Midbrain (tissue), 1 donor: ENCODE measurements around the gene IFRD1.
"Not testable (repeated sequence)": the region's sequence is repeated elsewhere in the genome, so short reads cannot be mapped to it uniquely, and the experiment has no call there.

Experiments used
- DNase-seq: peaks from one replicate; lab custom pipeline; 2025; lab: John Stamatoyannopoulos, UW

IFRD1 gene

GRCh38 chr7:112442210-112442609, 8.1 kb upstream of the IFRD1 start:
- DNase-seq, result no peak

GRCh38 chr7:112444505-112444904, 5.8 kb upstream of the IFRD1 start:
- DNase-seq, result no peak

GRCh38 chr7:112446431-112446830, 3.8 kb upstream of the IFRD1 start:
- no peak for DNase-seq

GRCh38 chr7:112447406-112447805, 2.9 kb upstream of the IFRD1 start:
- DNase-seq, result no peak

GRCh38 chr7:112448381-112448780, 1.9 kb upstream of the IFRD1 start:
- no peak for DNase-seq

- no peak for DNase-seq
Observed at GRCh38 chr7:112448891-112449290, 1.4 kb upstream of the IFRD1 start.

GRCh38 chr7:112449353-112449752, 907 bp upstream of the IFRD1 start:
- no peak for DNase-seq

- DNase-seq, result peak; percentile 96
Observed at GRCh38 chr7:112450807-112451761, 824 bp downstream of the IFRD1 start.

GRCh38 chr7:112452102-112452888, 2.0 kb downstream of the IFRD1 start:
- DNase-seq, result peak; percentile 35

- no peak for DNase-seq
Observed at GRCh38 chr7:112453505-112454171, 3.4 kb downstream of the IFRD1 start.

- not testable (repeated sequence) for DNase-seq
Observed at GRCh38 chr7:112454191-112454590, 3.9 kb downstream of the IFRD1 start.

GRCh38 chr7:112459645-112460044, 9.4 kb downstream of the IFRD1 start:
- no peak for DNase-seq

- peak; percentile 57 for DNase-seq
Observed at GRCh38 chr7:112462236-112462635, 12.0 kb downstream of the IFRD1 start.

GRCh38 chr7:112467867-112468266, 17.6 kb downstream of the IFRD1 start:
- DNase-seq, result no peak

- DNase-seq, result no peak
Observed at GRCh38 chr7:112470194-112470593, 19.9 kb downstream of the IFRD1 start.

GRCh38 chr7:112476390-112477052, 26.3 kb downstream of the IFRD1 start:
- no peak for DNase-seq

- DNase-seq, result no peak
Observed at GRCh38 chr7:112481121-112481736, 31.0 kb downstream of the IFRD1 start.

GRCh38 chr7:112481833-112482670, 31.8 kb downstream of the IFRD1 start:
- no peak for DNase-seq

GRCh38 chr7:112484671-112485167, 34.5 kb downstream of the IFRD1 start:
- DNase-seq, result no peak

GRCh38 chr7:112485766-112486165, 35.5 kb downstream of the IFRD1 start:
- no peak for DNase-seq
